Smooth muscle cell (in vitro differentiated cells): Measurements from ENCODE around the gene PRIMPOL. TPM values are rescaled to one million over a fixed set of nuclear protein-coding genes. Genes with fewer than 3 reads are reported as not detected.
"Not testable (repeated sequence)": the region's sequence is repeated elsewhere in the genome, so short reads cannot be mapped to it uniquely, and the experiment has no call there.

Experiments
- DNase-seq: peaks from one replicate; lab custom pipeline; 2025; ENCODE audit not compliant: unreplicated experiment; lab: John Stamatoyannopoulos, UW
- H2AFZ ChIP-seq: fragments of 200-600 bp; sonication (generic); 2 replicates; pipeline ENCODE4 v1.6.0; 2016; ENCODE audit warnings: antibody characterized with exemption, low read depth, mild to moderate bottlenecking
- H3F3A ChIP-seq: fragments of 200-600 bp; sonication (generic); 2 replicates; pipeline ENCODE4 v1.6.0; 2017; ENCODE audit warnings: antibody characterized with exemption, low read depth
- H3K27ac ChIP-seq: fragments of 200-600 bp; sonication (generic); 2 replicates; pipeline ENCODE4 v1.5.1; 2016; ENCODE audit warnings: low read depth, mild to moderate bottlenecking
- H3K27me3 ChIP-seq: fragments of 200-600 bp; sonication (generic); 2 replicates; pipeline ENCODE4 v1.6.1; 2016; ENCODE audit warnings: low read depth, mild to moderate bottlenecking
- H3K36me3 ChIP-seq: fragments of 200-600 bp; sonication (generic); 2 replicates; pipeline ENCODE4 v1.5.1; 2016; ENCODE audit warnings: low read depth
- H3K4me1 ChIP-seq: fragments of 200-600 bp; sonication (generic); 2 replicates; pipeline ENCODE4 v1.5.1; 2016; ENCODE audit warnings: low read depth
- H3K4me2 ChIP-seq: fragments of 200-600 bp; sonication (generic); 2 replicates; pipeline ENCODE4 v1.6.0; 2016; ENCODE audit warnings: mild to moderate bottlenecking
- H3K4me3 ChIP-seq: fragments of 200-600 bp; sonication (generic); 2 replicates; pipeline ENCODE4 v1.5.1; 2016; ENCODE audit warnings: mild to moderate bottlenecking
- H3K79me2 ChIP-seq: fragments of 200-600 bp; sonication (generic); 2 replicates; pipeline ENCODE4 v1.6.0; 2016; ENCODE audit warnings: low read depth, mild to moderate bottlenecking
- H3K9ac ChIP-seq: fragments of 200-600 bp; sonication (generic); 2 replicates; pipeline ENCODE4 v1.6.0; 2016; ENCODE audit warnings: low read depth
- H3K9me3 ChIP-seq: fragments of 200-600 bp; sonication (generic); replicated peaks from 2 replicates; pipeline ENCODE4 v1.5.1; 2016; ENCODE audit warnings: low read depth
- H4K20me1 ChIP-seq: fragments of 200-600 bp; sonication (generic); 2 replicates; pipeline ENCODE4 v1.6.0; 2016; ENCODE audit warnings: low read depth
- WGBS: methylation state at CpG from one replicate; pipeline ENCODE4 v1.1.7; 2016; ENCODE audit warnings: low lambda C conversion rate; 5-methylcytosine and 5-hydroxymethylcytosine counted together
- polyA plus RNA-seq: library from polyadenylated mRNA; unstranded; fragments of >200 nt; fragmentation: Nextera tagmentation; extraction: Ambion mirVana; gene quantifications from 2 replicates; pipeline ENCODE4 v1.2.1, GENCODE V29; 2016
- total RNA-seq: library from RNA; depleted of rRNA; stranded (reverse); fragments of >200 nt; gene quantifications from 2 replicates; pipeline ENCODE4 v1.2.3, GENCODE V29; 2014
- TF ChIP-seq, protein P1 (sequence below): fragments of 200-600 bp; sonication (generic); IDR thresholded peaks from 2 replicates; pipeline ENCODE4 v1.5.1; 2017; ENCODE audit warnings: borderline replicate concordance, mild to moderate bottlenecking, antibody characterized with exemption; ENCODE audit not compliant: insufficient read depth, poor library complexity, severe bottlenecking

Gene PRIMPOL
- total and polyA plus RNA-seq, 2 experiments from 2014 or later: 7.5 to 15.4 TPM

GRCh38 chr4:184617600-184618196, 31.8 kb upstream of the PRIMPOL start:
- Histone ChIP-seq H3K36me3 (no peaks in the 10 kb centered on the region), H3K79me2 (no peaks in the 10 kb centered on the region), H3K4me1 (no peaks in the 10 kb centered on the region), H3K4me2 (no peak overlapping the region), H3K9ac (no peak overlapping the region), H4K20me1 (no peaks in the 10 kb centered on the region), H3K9me3 (no peaks in the 10 kb centered on the region), H3K4me3 (no peak overlapping the region), H3K27me3 (no peaks in the 10 kb centered on the region), H3F3A (no peaks in the 10 kb centered on the region), H2AFZ (no peak overlapping the region), H3K27ac (no peak overlapping the region)
- TF ChIP-seq, protein P1, sequence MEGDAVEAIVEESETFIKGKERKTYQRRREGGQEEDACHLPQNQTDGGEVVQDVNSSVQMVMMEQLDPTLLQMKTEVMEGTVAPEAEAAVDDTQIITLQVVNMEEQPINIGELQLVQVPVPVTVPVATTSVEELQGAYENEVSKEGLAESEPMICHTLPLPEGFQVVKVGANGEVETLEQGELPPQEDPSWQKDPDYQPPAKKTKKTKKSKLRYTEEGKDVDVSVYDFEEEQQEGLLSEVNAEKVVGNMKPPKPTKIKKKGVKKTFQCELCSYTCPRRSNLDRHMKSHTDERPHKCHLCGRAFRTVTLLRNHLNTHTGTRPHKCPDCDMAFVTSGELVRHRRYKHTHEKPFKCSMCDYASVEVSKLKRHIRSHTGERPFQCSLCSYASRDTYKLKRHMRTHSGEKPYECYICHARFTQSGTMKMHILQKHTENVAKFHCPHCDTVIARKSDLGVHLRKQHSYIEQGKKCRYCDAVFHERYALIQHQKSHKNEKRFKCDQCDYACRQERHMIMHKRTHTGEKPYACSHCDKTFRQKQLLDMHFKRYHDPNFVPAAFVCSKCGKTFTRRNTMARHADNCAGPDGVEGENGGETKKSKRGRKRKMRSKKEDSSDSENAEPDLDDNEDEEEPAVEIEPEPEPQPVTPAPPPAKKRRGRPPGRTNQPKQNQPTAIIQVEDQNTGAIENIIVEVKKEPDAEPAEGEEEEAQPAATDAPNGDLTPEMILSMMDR: no peak
- 80% methylated on average over 9 of the region's 9 CpGs for WGBS
- DNase-seq: no peak

- Histone ChIP-seq H3F3A (no peaks in the 10 kb centered on the region), H3K9me3 (no peaks in the 10 kb centered on the region), H3K9ac (no peak overlapping the region), H2AFZ (no peak overlapping the region), H3K4me1 (no peaks in the 10 kb centered on the region), H3K27ac (no peak overlapping the region), H3K4me3 (no peak overlapping the region), H3K4me2 (no peak overlapping the region), H4K20me1 (no peaks in the 10 kb centered on the region), H3K27me3 (no peaks in the 10 kb centered on the region), H3K36me3 (no peaks in the 10 kb centered on the region), H3K79me2 (no peaks in the 10 kb centered on the region)
- 95% methylated on average over 11 of the region's 11 CpGs for WGBS
- DNase-seq: no peak
- TF ChIP-seq, protein P1: no peak
Observed at GRCh38 chr4:184620212-184620867, 29.2 kb upstream of the PRIMPOL start.

GRCh38 chr4:184621518-184621917, 28.0 kb upstream of the PRIMPOL start:
- H3K27ac ChIP-seq: no peak overlapping the region
- no peaks in the 10 kb centered on the region for H3K4me1 ChIP-seq
- no peaks in the 10 kb centered on the region for H3K79me2 ChIP-seq
- H3K36me3 ChIP-seq: no peaks in the 10 kb centered on the region
- H3K9me3 ChIP-seq: no peaks in the 10 kb centered on the region
- H3K27me3 ChIP-seq: no peaks in the 10 kb centered on the region
- no peak overlapping the region for H2AFZ ChIP-seq
- H3K4me2 ChIP-seq: no peak overlapping the region
- no peak for DNase-seq
- TF ChIP-seq, protein P1: no peak
- no peaks in the 10 kb centered on the region for H4K20me1 ChIP-seq
- H3F3A ChIP-seq: no peaks in the 10 kb centered on the region
- H3K4me3 ChIP-seq: no peak overlapping the region
- H3K9ac ChIP-seq: no peak overlapping the region
- 97% methylated on average over 3 of the region's 3 CpGs for WGBS

- DNase-seq, H3K79me2 ChIP-seq, H3K36me3 ChIP-seq, H3F3A ChIP-seq, H3K27me3 ChIP-seq, H2AFZ ChIP-seq, H3K27ac ChIP-seq, H3K9ac ChIP-seq, H4K20me1 ChIP-seq, H3K4me1 ChIP-seq, H3K4me2 ChIP-seq, H3K9me3 ChIP-seq: not testable (repeated sequence)
- 98% methylated on average over 3 of the region's 3 CpGs for WGBS
- peak overlapping the region; percentile 7 for H3K4me3 ChIP-seq
Observed at GRCh38 chr4:184624504-184624903, 25.0 kb upstream of the PRIMPOL start.
